Cardiac muscle cell (in vitro differentiated cells and primary cell): ENCODE results near the gene TBL1XR1. TPM values are rescaled to one million over a fixed set of nuclear protein-coding genes. Genes with fewer than 3 reads are reported as not detected.
"Not testable (repeated sequence)": the region's sequence is repeated elsewhere in the genome, so short reads cannot be mapped to it uniquely, and the experiment has no call there.

Experiments used
- DNase-seq, 2 donors: peaks; one replicate each; pipeline versions ENCODE4 v3.0.0 to v3.0.0-alpha.2; 2010 to 2017; ENCODE audit warnings: low read depth in 1 of 2, low spot score in 1 of 2
- H3K27ac ChIP-seq: fragments of 200-600 bp; sonication (generic); 2 replicates; pipeline ENCODE4 v1.5.1; 2016
- H3K27me3 ChIP-seq: fragments of 200-600 bp; sonication (generic); 2 replicates; pipeline ENCODE4 v1.6.0; 2016; ENCODE audit warnings: control low read depth
- H3K36me3 ChIP-seq: fragments of 200-600 bp; sonication (generic); 2 replicates; pipeline ENCODE4 v1.5.1; 2016; ENCODE audit warnings: control low read depth
- H3K4me1 ChIP-seq: fragments of 200-600 bp; sonication (generic); 2 replicates; pipeline ENCODE4 v1.8.1; 2017; ENCODE audit warnings: low read depth, mild to moderate bottlenecking, mixed run types
- H3K4me3 ChIP-seq: fragments of 200-600 bp; sonication (generic); 2 replicates; pipeline ENCODE4 v1.5.1; 2016; ENCODE audit warnings: mild to moderate bottlenecking
- H3K9me3 ChIP-seq: fragments of 200-600 bp; sonication (generic); 2 replicates; pipeline ENCODE4 v1.5.1; 2017; ENCODE audit warnings: low read depth, mild to moderate bottlenecking, control low read depth
- polyA plus RNA-seq: library from polyadenylated mRNA; unstranded; fragments of >200 nt; fragmentation: Nextera tagmentation; extraction: Ambion mirVana; gene quantifications from 2 replicates; pipeline ENCODE4 v1.2.1, GENCODE V29; 2016
- total RNA-seq: library from RNA; depleted of rRNA; stranded (reverse); fragments of >200 nt; gene quantifications from 2 replicates; pipeline ENCODE4 v1.2.3, GENCODE V29; 2016
- TF ChIP-seq, protein P1 (sequence below): IDR thresholded peaks from 2 replicates; pipeline ENCODE4 v1.5.1; 2012; ENCODE audit warnings: low read depth, mild to moderate bottlenecking, low read length

TBL1XR1 gene
- total and polyA plus RNA-seq, 2 experiments from 2014 or later: 23.7 to 81.7 TPM

DNA sequence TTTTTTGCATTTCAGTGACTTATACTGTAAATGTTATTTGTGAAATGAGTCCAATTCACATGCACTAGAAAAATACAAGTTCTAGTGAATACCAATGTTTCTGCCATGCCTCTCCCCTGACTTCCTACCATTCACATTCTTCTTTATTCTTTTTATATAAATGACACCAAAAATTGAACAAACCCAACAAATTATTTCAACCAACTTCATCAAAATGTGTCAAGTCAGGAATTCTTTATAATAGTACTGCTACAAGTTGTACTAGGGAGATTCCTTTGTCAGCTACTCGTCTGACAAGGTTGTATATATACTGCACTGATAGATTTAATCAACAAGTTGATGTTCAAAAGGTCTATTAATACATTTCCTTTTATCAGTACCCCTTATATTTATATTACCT is 3.0 kb downstream of the TBL1XR1 start:
- H3K4me3 ChIP-seq: peak overlapping the region; percentile 99
- H3K27ac ChIP-seq: no peak overlapping the region
- H3K9me3 ChIP-seq: no peaks in the 10 kb centered on the region
- H3K36me3 ChIP-seq: no peaks in the 10 kb centered on the region
- no peaks in the 10 kb centered on the region for H3K27me3 ChIP-seq
- DNase-seq: no peak
- peaks cover 21% of the 10 kb centered on the region for H3K4me1 ChIP-seq
- TF ChIP-seq, protein P1, sequence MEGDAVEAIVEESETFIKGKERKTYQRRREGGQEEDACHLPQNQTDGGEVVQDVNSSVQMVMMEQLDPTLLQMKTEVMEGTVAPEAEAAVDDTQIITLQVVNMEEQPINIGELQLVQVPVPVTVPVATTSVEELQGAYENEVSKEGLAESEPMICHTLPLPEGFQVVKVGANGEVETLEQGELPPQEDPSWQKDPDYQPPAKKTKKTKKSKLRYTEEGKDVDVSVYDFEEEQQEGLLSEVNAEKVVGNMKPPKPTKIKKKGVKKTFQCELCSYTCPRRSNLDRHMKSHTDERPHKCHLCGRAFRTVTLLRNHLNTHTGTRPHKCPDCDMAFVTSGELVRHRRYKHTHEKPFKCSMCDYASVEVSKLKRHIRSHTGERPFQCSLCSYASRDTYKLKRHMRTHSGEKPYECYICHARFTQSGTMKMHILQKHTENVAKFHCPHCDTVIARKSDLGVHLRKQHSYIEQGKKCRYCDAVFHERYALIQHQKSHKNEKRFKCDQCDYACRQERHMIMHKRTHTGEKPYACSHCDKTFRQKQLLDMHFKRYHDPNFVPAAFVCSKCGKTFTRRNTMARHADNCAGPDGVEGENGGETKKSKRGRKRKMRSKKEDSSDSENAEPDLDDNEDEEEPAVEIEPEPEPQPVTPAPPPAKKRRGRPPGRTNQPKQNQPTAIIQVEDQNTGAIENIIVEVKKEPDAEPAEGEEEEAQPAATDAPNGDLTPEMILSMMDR: no peak

DNA sequence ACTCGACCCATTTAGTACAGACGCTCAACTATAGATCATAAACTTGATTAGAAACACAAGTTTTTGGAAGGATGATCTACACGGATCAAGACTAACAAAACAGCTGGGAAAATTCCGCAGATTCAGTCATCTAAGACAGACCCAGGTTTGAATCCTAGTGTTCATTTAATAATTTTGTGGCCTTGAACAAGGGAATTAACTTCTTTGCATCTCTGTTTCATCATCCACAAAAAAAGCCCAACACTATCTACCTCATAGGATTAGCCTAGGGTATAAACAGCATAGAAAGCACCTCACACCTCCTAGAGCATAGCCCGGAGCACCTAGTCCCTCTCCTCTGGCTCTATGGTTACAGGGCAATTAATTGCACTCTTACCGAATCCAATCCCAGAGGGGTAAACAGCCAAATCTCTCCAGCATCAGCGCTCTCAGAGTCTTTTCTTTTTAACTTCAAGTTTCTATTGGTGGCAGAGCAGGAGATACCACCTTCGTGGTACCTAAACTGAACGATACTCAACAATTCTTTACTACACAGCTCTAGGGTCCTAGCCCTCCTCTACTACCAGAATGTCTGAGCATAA is 3.5 kb downstream of the TBL1XR1 start:
- TF ChIP-seq, protein P1: no peak
- Histone ChIP-seq H3K27me3 (no peaks in the 10 kb centered on the region), H3K9me3 (no peaks in the 10 kb centered on the region), H3K4me3 (peak overlapping the region; percentile 3), H3K4me1 (peaks cover 16% of the 10 kb centered on the region), H3K36me3 (no peaks in the 10 kb centered on the region), H3K27ac (no peak overlapping the region)
- DNase-seq: no peak

DNA sequence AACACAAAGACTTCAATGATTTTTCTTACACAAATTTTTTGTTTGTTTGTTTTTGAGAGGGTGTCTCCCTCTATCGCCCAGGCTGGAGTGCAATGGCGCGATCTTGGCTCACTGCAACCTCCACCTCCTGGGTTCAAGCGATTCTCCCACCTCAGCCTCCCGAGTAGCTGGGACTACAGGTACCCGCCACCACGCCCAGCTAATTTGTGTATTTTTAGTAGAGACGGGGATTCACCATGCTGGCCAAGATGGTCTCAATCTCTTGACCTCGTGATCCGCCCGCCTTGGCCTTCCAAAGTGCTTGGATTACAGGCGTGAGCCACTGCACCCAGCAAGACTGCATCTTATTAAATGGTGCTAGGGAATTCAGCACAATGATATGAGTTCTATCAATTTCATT is 4.0 kb downstream of the TBL1XR1 start:
- not testable (repeated sequence) for H3K4me3 ChIP-seq, DNase-seq, H3K27ac ChIP-seq, H3K36me3 ChIP-seq, H3K27me3 ChIP-seq, H3K9me3 ChIP-seq
- H3K4me1 ChIP-seq: peaks cover 11% of the 10 kb centered on the region

DNA sequence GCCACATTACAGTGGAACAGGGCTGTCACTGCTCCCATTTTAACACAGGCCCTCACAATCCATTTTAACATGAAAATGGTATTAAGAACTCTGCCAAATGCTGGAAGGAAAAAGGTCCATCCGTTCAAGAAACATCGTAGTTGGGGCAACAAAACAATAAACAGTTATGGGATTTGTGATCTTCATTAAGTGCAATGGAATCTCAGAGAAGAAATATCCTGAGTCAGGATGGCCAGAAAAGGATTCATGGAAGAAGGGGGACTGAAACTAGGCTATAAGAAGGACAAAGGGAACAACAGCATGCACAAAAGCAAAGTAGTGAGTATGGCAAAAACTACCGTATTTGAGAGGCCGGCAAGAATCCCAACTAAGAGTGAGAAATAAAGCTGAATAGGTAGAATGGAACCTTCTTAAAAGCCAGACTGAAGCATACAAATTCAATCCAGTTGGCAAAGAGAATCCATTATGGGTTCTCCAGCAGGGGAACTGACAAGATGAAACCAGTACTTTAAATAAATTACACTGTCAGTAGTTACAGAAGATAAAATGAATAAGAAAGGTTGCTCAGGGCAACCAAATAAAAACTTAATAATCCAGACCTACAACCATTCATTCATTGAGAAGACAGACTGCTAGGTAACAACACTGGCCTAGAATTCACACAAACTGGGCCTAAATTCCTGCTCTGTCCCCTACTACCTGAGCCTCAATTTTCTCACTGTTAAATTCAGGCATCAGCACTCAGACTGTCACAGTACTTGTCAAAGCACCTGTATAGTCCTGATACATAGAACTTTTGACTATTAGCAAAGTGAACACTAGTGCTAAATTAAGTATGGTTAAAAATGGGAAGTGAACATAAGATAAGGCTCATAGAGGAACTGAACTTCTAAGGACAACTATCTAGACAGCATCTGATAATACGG is 6.3 kb downstream of the TBL1XR1 start:
- Histone ChIP-seq H3K27me3 (no peaks in the 10 kb centered on the region), H3K36me3 (no peaks in the 10 kb centered on the region), H3K27ac (peak overlapping the region; percentile 39), H3K9me3 (no peaks in the 10 kb centered on the region), H3K4me1 (peaks cover 9% of the 10 kb centered on the region), H3K4me3 (no peak overlapping the region)
- TF ChIP-seq, protein P1: no peak
- peak in 1 of 2 donors; percentile 47 for DNase-seq

DNA sequence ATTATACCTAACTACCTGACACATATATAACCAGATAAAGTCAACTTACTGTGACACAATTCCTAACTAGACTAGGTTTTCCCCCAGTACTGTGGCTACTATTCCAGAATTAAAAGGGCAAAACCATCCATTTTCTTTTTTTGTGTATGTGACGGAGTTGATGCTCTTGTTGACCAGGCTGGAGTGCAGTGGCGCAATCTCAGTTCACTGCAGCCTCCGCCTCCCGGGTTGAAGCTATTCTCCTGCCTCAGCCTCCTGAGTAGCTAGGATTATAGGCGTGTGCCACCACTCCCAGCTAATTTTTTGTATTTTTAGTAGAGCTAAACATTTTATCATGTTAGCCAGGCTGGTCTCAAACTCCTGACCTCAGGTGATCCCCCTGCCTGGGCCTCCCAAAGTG is 7.1 kb downstream of the TBL1XR1 start:
- not testable (repeated sequence) for H3K4me3 ChIP-seq, H3K9me3 ChIP-seq, DNase-seq, H3K27me3 ChIP-seq, H3K36me3 ChIP-seq, H3K27ac ChIP-seq
- peaks cover 15% of the 10 kb centered on the region for H3K4me1 ChIP-seq

DNA sequence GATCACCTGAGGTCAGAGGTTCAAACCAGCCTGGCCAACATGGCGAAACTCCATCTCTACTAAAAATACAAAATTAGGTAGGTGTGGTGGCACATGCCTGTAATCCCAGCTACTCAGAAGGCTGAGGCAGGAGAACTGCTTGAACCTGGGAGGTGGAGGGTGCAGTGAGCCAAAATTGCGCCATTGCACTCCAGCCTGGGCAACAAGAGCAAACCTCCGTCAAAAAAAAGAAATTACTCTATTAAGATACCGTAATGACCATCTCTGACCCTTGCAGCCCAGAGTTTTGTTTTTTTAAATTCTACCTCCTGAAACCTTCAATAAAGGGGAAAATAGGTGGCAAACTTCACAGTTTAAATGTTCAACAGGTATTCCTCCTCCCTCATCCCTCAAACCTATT is 9.0 kb downstream of the TBL1XR1 start:
- not testable (repeated sequence) for H3K27ac ChIP-seq, H3K9me3 ChIP-seq, H3K36me3 ChIP-seq, H3K27me3 ChIP-seq, DNase-seq, H3K4me3 ChIP-seq
- H3K4me1 ChIP-seq: peaks cover 16% of the 10 kb centered on the region

DNA sequence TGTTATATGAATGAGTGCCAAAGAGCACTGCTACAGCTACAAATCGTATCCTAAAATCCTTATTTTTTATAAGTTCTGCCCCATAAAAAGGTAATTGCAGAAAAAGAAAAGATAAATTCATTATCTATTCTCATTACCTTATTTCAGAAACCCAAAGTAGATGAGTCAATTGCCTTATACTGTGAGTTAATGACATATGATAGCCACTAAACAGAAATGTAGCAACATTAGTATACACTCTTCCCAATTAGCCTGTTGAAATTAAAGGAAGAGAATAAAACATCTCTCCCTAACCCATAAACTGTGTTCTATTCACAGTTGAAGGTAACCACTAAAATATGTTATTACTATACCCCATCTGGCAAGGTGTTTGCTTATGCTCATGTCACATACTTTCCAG is 11.0 kb downstream of the TBL1XR1 start:
- H3K27me3 ChIP-seq: no peaks in the 10 kb centered on the region
- no peaks in the 10 kb centered on the region for H3K9me3 ChIP-seq
- no peak for DNase-seq
- peaks cover 15% of the 10 kb centered on the region for H3K4me1 ChIP-seq
- no peak overlapping the region for H3K4me3 ChIP-seq
- no peaks in the 10 kb centered on the region for H3K36me3 ChIP-seq
- TF ChIP-seq, protein P1: no peak
- H3K27ac ChIP-seq: no peak overlapping the region
